Coronary artery (tissue), 2 donors: ENCODE data around the gene CCNO.

Experiments
- DNase-seq: peaks from one replicate; pipeline ENCODE4 v3.0.0-alpha.2; 2017; ENCODE audit warnings: low spot score
- H3K27ac ChIP-seq, 2 donors: fragments of 200-600 bp; sonication (generic); one replicate each; pipeline ENCODE4 v1.5.1; 2016 to 2019
- H3K4me3 ChIP-seq: fragments of 200-600 bp; sonication (generic); 2 replicates; pipeline ENCODE4 v1.5.1; 2016; ENCODE audit warnings: mild to moderate bottlenecking, moderate library complexity
- TF ChIP-seq, protein P1 (sequence below): fragments of 200-600 bp; sonication (generic); IDR thresholded peaks from one replicate; pipeline ENCODE4 v1.5.1; 2019; ENCODE audit warnings: antibody characterized with exemption

Gene CCNO

DNA sequence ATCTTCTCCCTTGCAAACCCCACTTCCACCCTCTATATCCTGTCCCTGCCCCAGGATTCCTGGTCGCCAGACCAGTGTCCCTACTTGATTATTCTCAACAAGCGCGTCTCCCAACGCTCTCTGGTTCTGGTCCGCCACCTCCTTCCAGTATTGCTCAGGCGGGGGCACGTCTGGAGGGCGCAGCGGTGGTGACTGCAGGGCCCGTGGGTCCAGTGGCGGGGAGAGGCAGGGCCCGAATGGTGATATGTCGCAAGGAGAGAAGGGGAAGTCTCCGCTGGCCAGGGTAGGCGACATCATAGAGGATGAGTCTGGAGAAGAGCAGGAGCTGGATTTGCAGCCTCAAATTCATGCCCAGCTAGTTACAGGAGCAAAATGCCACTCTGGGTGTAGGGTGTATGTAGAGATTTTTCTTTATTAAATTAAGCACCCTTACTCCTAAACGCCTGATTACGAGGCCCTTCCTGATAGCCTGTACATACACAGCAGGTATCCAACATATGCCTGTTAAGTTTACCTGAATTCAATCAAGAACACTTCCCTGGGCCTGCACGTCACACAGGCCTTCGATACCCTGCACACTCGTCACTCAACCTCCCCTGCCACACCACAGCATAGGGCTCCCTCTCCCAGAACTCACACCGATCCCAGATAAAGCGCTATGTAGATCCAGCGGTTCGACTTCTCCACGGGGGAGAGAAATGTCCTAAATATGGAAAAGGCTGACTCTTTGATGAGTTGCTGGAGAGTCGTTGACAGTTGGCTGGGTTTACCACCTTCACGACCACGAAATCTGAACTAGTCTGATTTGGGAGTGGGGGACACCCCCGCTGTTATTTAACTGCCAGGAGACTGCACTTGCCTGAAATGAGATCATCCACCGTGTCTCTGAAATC lies 11.1 kb downstream of the CCNO start:
- peak overlapping the region; percentile 38 for H3K4me3 ChIP-seq
- TF ChIP-seq, protein P1, sequence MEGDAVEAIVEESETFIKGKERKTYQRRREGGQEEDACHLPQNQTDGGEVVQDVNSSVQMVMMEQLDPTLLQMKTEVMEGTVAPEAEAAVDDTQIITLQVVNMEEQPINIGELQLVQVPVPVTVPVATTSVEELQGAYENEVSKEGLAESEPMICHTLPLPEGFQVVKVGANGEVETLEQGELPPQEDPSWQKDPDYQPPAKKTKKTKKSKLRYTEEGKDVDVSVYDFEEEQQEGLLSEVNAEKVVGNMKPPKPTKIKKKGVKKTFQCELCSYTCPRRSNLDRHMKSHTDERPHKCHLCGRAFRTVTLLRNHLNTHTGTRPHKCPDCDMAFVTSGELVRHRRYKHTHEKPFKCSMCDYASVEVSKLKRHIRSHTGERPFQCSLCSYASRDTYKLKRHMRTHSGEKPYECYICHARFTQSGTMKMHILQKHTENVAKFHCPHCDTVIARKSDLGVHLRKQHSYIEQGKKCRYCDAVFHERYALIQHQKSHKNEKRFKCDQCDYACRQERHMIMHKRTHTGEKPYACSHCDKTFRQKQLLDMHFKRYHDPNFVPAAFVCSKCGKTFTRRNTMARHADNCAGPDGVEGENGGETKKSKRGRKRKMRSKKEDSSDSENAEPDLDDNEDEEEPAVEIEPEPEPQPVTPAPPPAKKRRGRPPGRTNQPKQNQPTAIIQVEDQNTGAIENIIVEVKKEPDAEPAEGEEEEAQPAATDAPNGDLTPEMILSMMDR = no peak
- H3K27ac ChIP-seq = no peak overlapping the region
- no peak for DNase-seq

DNA sequence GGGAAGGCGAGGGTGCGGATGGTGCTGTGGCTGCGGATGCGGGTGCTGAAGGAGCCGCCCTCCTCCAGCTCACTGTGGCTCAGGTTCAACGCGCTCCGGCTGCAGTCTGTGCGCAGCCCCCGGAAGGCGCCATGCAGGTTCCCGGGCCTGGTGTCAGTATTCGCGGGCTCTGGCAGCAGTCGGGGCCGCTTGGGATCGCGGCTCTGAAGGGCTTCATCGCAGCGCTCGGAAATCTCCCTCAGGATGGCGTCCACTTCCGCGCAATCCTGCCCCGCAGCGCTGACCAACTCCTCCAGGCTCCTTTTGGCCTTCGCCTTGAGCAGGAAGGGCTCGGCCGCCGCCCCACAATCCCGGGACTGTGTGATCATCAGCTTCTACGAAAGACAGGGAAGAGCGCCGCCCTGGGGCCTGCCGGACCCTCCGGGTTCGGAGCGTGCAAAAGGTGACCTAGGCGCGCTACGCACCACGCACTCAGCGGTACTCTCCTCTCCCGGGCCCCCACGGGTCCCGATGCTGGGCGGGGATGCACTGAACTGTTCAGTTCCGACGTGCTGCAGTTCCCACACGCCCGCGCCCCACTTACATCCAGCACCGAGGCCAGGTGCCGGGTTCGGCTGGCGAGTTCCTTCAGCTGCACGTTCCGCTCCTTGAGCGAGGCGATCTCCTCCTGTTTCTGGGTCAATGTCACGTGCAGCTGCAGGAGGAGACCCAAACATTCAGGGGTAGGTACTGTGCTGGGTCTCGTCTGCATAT lies 12.8 kb downstream of the CCNO start:
- peak overlapping the region; percentile 43 for H3K4me3 ChIP-seq
- H3K27ac ChIP-seq = no peak overlapping the region
- TF ChIP-seq, protein P1 = no peak
- DNase-seq = no peak

DNA sequence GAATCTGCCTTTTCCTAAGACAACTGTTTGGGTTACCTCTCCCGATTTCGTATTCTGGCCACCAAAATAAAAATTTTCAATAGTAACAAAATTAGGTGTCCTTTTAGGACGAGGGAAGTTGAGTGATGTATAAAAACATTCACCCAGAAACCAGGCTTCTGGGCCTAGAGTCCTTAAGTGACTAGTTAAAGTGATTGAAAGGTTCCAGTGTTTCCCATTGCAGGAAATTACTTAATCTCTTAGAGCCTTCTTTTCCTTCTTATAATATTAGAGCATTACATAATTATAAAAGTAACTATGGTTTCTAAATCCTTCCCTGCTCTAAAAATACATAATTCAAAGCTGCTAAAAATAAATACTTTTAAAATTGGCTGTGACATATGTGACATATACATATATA lies 13.6 kb downstream of the CCNO start:
- no peak overlapping the region for H3K4me3 ChIP-seq
- TF ChIP-seq, protein P1 = no peak
- no peak for DNase-seq
- no peak overlapping the region for H3K27ac ChIP-seq

DNA sequence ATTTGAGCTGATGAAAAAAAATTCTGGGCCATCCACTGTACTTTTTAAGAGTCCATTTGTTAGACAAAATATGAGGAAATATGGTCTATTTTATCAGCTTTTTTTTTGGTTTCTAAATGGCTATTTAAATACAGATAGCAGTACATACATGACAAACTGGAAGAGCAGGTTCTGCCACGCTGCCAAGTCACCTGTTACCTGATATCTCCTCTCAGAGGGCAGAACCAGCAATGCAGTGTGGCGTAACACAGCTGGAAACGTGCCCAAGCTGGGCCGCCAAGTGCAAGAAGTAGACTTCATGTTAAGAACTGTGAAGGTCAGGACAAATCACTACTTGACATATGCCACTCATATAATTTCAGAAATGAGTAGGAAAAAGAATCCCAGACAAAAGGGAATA lies 14.4 kb downstream of the CCNO start:
- no peak overlapping the region for H3K27ac ChIP-seq
- TF ChIP-seq, protein P1 = no peak
- DNase-seq = no peak

DNA sequence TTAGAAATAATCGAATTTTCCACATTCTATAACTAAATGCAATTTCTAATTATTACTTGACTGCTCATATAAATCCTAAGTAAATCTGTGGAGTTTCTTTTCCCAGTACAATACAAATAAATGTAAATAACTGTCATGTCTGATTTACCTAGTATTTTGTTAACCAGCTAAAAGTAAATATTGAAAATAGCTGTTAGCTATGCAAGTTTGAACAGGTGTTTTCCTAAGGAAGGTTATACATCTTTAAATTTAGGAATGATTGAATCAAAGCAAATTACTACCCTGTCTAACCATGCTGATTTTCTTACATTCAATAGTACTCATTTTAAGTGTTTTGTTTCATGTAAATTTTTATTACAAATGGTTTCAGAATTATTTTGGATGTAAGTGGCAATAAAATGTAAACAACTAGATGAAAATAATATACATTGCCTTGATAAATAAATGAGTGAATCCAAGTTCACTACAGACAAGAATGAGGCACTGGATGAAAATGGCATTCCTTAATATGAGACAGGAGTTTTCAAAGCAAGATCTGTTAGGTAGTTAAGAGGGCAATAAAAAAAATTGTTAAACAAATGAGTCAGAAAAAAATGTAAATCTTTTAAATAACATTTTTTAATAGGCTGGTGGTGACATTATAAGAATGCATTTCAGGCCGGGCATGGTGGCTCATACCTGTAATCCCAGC lies 22.1 kb downstream of the CCNO start:
- TF ChIP-seq, protein P1 = no peak
- H3K4me3 ChIP-seq = no peak overlapping the region
- H3K27ac ChIP-seq = no peak overlapping the region
- DNase-seq = no peak

More for the DNA sequence above, 14.4 kb downstream of the CCNO start:
- no peak overlapping the region for H3K4me3 ChIP-seq

DNA sequence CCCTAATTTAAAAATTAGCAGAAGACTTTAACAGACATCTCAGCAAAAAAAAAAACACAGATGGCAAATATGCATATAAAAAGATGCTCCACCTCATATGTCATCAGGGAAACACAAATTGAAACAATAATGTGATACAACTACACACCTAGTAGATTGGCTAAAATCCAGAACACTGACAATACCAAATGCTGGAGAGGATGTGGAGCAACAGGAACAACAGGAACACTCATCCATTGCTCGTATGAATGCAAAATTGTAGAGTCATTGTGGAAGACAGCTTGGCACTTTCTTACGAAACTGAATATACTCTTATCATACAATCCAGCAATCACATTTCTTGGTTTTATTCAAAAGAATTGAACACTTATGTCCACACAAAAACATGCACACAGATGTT lies 28.4 kb downstream of the CCNO start:
- Histone ChIP-seq H3K27ac (no peak overlapping the region), H3K4me3 (no peak overlapping the region)
- TF ChIP-seq, protein P1 = no peak
- no peak for DNase-seq
